Gastroesophageal sphincter (tissue), 4 donors: ENCODE data around the gene LHFPL3. TPM values are rescaled to one million over a fixed set of nuclear protein-coding genes. Genes with fewer than 3 reads are reported as not detected.
A peak's percentile ranks its signal among the peaks of the same experiment; 100 is the strongest.

Experiments used
- ATAC-seq: fragments of 150-250 bp; one replicate; pipeline ENCODE4 v1.9.1; 2016; ENCODE audit warnings: mild to moderate bottlenecking, moderate library complexity
- H3K27ac ChIP-seq, 4 donors: fragments of 200-600 bp; sonication (generic) in 3 of 4; 1 replicate in 3 of 4; 2 replicates in 1 of 4; pipeline ENCODE4 v1.5.1; 2016 to 2019
- H3K27me3 ChIP-seq: fragments of 200-600 bp; sonication (generic); one replicate; pipeline ENCODE4 v1.5.1; 2019
- H3K36me3 ChIP-seq, 2 donors: fragments of 200-600 bp; sonication (generic); one replicate each; pipeline ENCODE4 v1.5.1; 2019; ENCODE audit warnings: control low read depth in 1 of 2
- H3K4me1 ChIP-seq, 3 donors: fragments of 200-600 bp; sonication (generic); 1 replicate in 2 of 3; 2 replicates in 1 of 3; pipeline ENCODE4 v1.5.1; 2016 to 2019; ENCODE audit warnings: control low read depth in 2 of 3
- H3K4me3 ChIP-seq, 2 donors: fragments of 200-600 bp; sonication (generic); one replicate each; pipeline ENCODE4 v1.5.1; 2019; ENCODE audit warnings: mild to moderate bottlenecking in 1 of 2, moderate library complexity in 1 of 2
- H3K9me3 ChIP-seq, 3 donors: fragments of 200-600 bp; sonication (generic); one replicate each; pipeline ENCODE4 v1.5.1; 2017 to 2019; ENCODE audit warnings: control low read depth in 2 of 3
- CTCF ChIP-seq, 4 experiments: fragments of 200-600 bp in 2 of 4; fragments of 450-650 bp in 2 of 4; sonication (generic) in 1 of 4; IDR thresholded peaks; one replicate each; pipeline ENCODE4 v1.5.1; 2017 to 2019; ENCODE audit warnings: antibody characterized with exemption in 4 of 4, mild to moderate bottlenecking in 2 of 4, moderate library complexity in 2 of 4
- EP300 ChIP-seq: sonication (generic); formaldehyde crosslinking; IDR thresholded peaks from one replicate; pipeline ENCODE4 v1.6.1; 2017; ENCODE audit warnings: antibody characterized with exemption, mild to moderate bottlenecking
- POLR2A ChIP-seq, 2 donors: fragments of 450-650 bp; IDR thresholded peaks; one replicate each; pipeline ENCODE4 v1.6.1; 2017; ENCODE audit warnings: antibody characterized with exemption in 2 of 2, mild to moderate bottlenecking in 2 of 2, moderate library complexity in 1 of 2
- POLR2AphosphoS5 ChIP-seq: sonication (generic); formaldehyde crosslinking; IDR thresholded peaks from one replicate; pipeline ENCODE4 v1.6.1; 2017; ENCODE audit warnings: antibody characterized with exemption
- WGBS, 2 donors: methylation state at CpG; one replicate each; pipeline ENCODE4 v1.1.5; 2018; ENCODE audit warnings: low coverage in 1 of 2; 5-methylcytosine and 5-hydroxymethylcytosine counted together
- total RNA-seq, 4 donors: library from RNA; depleted of rRNA; stranded (reverse); fragments of >200 nt; gene quantifications; one replicate each; pipeline ENCODE4 v1.1.0, GENCODE V29; 2016

The LHFPL3 gene
- total RNA-seq, 4 donors from 2014 or later: not detected

GRCh38 chr7:104900525-104901239 lies 572.3 kb downstream of the LHFPL3 start:
- TF ChIP-seq CTCF (IDR thresholded peaks at IDR 0.05) (no peak), POLR2AphosphoS5 (no peak), POLR2A (IDR thresholded peaks at IDR 0.05) (no peak)
- ATAC-seq: no peak
- no peaks in the 10 kb centered on the region for H3K4me1 ChIP-seq
- peak overlapping the region in 1 of 4 donors; percentile 14 for H3K27ac ChIP-seq
- H3K36me3 ChIP-seq: no peaks in the 10 kb centered on the region
- H3K9me3 ChIP-seq: no peaks in the 10 kb centered on the region
- no peak overlapping the region for H3K4me3 ChIP-seq
- H3K27me3 ChIP-seq: no peaks in the 10 kb centered on the region
- 61 to 63% methylated on average over 5 to 6 of the region's 6 CpGs for WGBS, 2 donors

GRCh38 chr7:104901240-104901619 lies 572.8 kb downstream of the LHFPL3 start:
- H3K4me1 ChIP-seq: no peaks in the 10 kb centered on the region
- no peak overlapping the region for H3K27ac ChIP-seq
- no peaks in the 10 kb centered on the region for H3K9me3 ChIP-seq
- no peaks in the 10 kb centered on the region for H3K27me3 ChIP-seq
- H3K4me3 ChIP-seq: no peak overlapping the region
- ATAC-seq: no peak
- H3K36me3 ChIP-seq: no peaks in the 10 kb centered on the region
- no peak for TF ChIP-seq POLR2A (IDR thresholded peaks at IDR 0.05)
- no peak for TF ChIP-seq EP300
- 68 to 90% methylated on average over 3 of the region's 3 CpGs for WGBS, 2 donors

- 90% methylated on average over 6 of the region's 6 CpGs; no CpG with 5 or more reads in 1 of the 2 donors for WGBS, 2 donors
- Histone ChIP-seq H3K27ac (no peak overlapping the region), H3K4me1 (no peaks in the 10 kb centered on the region), H3K4me3 (no peak overlapping the region), H3K27me3 (no peaks in the 10 kb centered on the region), H3K9me3 (no peaks in the 10 kb centered on the region), H3K36me3 (no peaks in the 10 kb centered on the region)
- TF ChIP-seq EP300 (no peak), CTCF (IDR thresholded peaks at IDR 0.05) (no peak), POLR2A (IDR thresholded peaks at IDR 0.05) (no peak), POLR2AphosphoS5 (no peak)
- no peak for ATAC-seq
These were observed 573.8 kb downstream of the LHFPL3 start for GRCh38 chr7:104902183-104902582.

GRCh38 chr7:104903044-104903443 lies 574.6 kb downstream of the LHFPL3 start:
- no peaks in the 10 kb centered on the region for H3K27me3 ChIP-seq
- no peak overlapping the region for H3K4me3 ChIP-seq
- WGBS, 2 donors: 87 to 100% methylated on average over 1 to 2 of the region's 2 CpGs
- no peak for ATAC-seq
- no peaks in the 10 kb centered on the region for H3K9me3 ChIP-seq
- TF ChIP-seq POLR2AphosphoS5 (no peak), POLR2A (IDR thresholded peaks at IDR 0.05) (no peak), EP300 (no peak), CTCF (IDR thresholded peaks at IDR 0.05) (no peak)
- H3K36me3 ChIP-seq: no peaks in the 10 kb centered on the region
- H3K4me1 ChIP-seq: no peaks in the 10 kb centered on the region
- no peak overlapping the region for H3K27ac ChIP-seq

GRCh38 chr7:104903846-104904245 lies 575.4 kb downstream of the LHFPL3 start:
- no peak for ATAC-seq
- H3K27me3 ChIP-seq: no peaks in the 10 kb centered on the region
- H3K27ac ChIP-seq: no peak overlapping the region

More at GRCh38 chr7:104903846-104904245, 575.4 kb downstream of the LHFPL3 start:
- H3K36me3 ChIP-seq: no peaks in the 10 kb centered on the region
- TF ChIP-seq POLR2AphosphoS5: no peak
- no peak for TF ChIP-seq CTCF (IDR thresholded peaks at IDR 0.05)
- no peak for TF ChIP-seq POLR2A (IDR thresholded peaks at IDR 0.05)
- TF ChIP-seq EP300: no peak
- no peaks in the 10 kb centered on the region for H3K9me3 ChIP-seq
- 60 to 66% methylated on average over 3 to 4 of the region's 4 CpGs for WGBS, 2 donors
- H3K4me3 ChIP-seq: no peak overlapping the region
- H3K4me1 ChIP-seq: no peaks in the 10 kb centered on the region
